T-helper 2 cell (primary cell): Measurements from ENCODE around the gene GALNT7.

Experiments used
- DNase-seq, 5 experiments: peaks; one replicate each; pipeline versions ENCODE4 v3.0.0 to v3.0.0-alpha.2; 2012 to 2022

The GALNT7 gene

GRCh38 chr4:173269280-173269679, 100.7 kb downstream of the GALNT7 start:
- DNase-seq: no peak

- no peak for DNase-seq
These were observed 101.9 kb downstream of the GALNT7 start for GRCh38 chr4:173270312-173271027.

GRCh38 chr4:173272314-173272713, 103.7 kb downstream of the GALNT7 start:
- DNase-seq: no peak

GRCh38 chr4:173272996-173273395, 104.4 kb downstream of the GALNT7 start:
- DNase-seq: no peak

- DNase-seq: no peak
These were observed 105.3 kb downstream of the GALNT7 start for GRCh38 chr4:173273941-173274340.

GRCh38 chr4:173274744-173275143, 106.1 kb downstream of the GALNT7 start:
- DNase-seq: no peak

- no peak for DNase-seq
These were observed 106.5 kb downstream of the GALNT7 start for GRCh38 chr4:173275150-173275549.

- no peak for DNase-seq
These were observed 108.7 kb downstream of the GALNT7 start for GRCh38 chr4:173277340-173277739.

- no peak for DNase-seq
These were observed 112.4 kb downstream of the GALNT7 start for GRCh38 chr4:173280998-173281397.

- DNase-seq: no peak
These were observed 113.0 kb downstream of the GALNT7 start for GRCh38 chr4:173281406-173282255.

GRCh38 chr4:173282256-173282562, 113.6 kb downstream of the GALNT7 start:
- DNase-seq: no peak

- no peak for DNase-seq
These were observed 114.0 kb downstream of the GALNT7 start for GRCh38 chr4:173282626-173283025.

- no peak for DNase-seq
These were observed 115.9 kb downstream of the GALNT7 start for GRCh38 chr4:173284463-173284862.

- DNase-seq: no peak
These were observed 118.9 kb downstream of the GALNT7 start for GRCh38 chr4:173287486-173287885.

- DNase-seq: peak in 4 of 5 experiments; percentile 24 to 74 (median 56)
These were observed 119.7 kb downstream of the GALNT7 start for GRCh38 chr4:173288296-173288695.

GRCh38 chr4:173288698-173289352, 120.2 kb downstream of the GALNT7 start:
- DNase-seq: peak in 1 of 5 experiments; percentile 30

- DNase-seq: peak in 1 of 5 experiments; percentile 61
These were observed 120.7 kb downstream of the GALNT7 start for GRCh38 chr4:173289353-173289727.

GRCh38 chr4:173291899-173292298, 123.3 kb downstream of the GALNT7 start:
- no peak for DNase-seq

- DNase-seq: no peak
These were observed 125.1 kb downstream of the GALNT7 start for GRCh38 chr4:173293663-173294062.

- no peak for DNase-seq
These were observed 125.8 kb downstream of the GALNT7 start for GRCh38 chr4:173294444-173294843.

- peak in 2 of 5 experiments; percentile 2 to 60 for DNase-seq
These were observed 133.0 kb downstream of the GALNT7 start for GRCh38 chr4:173301518-173302201.

GRCh38 chr4:173307778-173308177, 139.2 kb downstream of the GALNT7 start:
- DNase-seq: no peak

- no peak for DNase-seq
These were observed 142.8 kb downstream of the GALNT7 start for GRCh38 chr4:173311368-173311767.
